ENCODE measurements around the gene STT3B. TPM values are rescaled to one million over a fixed set of nuclear protein-coding genes. Genes with fewer than 3 reads are reported as not detected.

Gene STT3B
- total and polyA plus RNA-seq, 2 of the 13 experiments (the other 11 are each of a cell fraction or from before 2014, with no cell fraction given), result 85.0 to 205 TPM

DNA sequence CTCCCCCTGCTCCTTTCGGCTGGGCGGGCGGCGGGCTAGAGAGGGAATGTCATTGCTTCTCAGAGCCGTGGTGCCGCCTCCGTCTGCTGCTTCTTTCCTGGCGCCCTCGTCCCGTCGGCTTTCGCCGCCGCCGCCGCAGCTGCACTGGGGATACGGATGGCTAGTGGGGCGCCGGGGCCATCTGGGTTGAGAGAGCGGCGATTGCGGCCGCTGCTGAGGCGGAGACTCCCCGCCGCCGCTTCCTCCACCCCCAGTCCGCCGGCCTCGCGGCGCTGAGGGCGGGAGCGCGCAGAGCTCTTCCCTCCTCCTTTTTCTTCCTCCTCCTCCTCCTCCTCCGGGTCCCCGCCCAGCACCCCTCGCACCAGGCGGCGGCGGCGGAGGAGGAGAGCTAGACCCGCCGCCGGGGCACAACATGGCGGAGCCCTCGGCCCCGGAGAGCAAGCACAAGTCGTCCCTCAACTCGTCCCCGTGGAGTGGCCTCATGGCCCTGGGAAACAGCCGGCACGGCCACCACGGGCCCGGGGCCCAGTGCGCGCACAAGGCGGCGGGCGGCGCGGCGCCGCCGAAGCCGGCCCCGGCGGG is at the start of gene STT3B (continued):
- TF ChIP-seq FOXK2 (IDR thresholded peaks at IDR 0.05), result no peak
- TF ChIP-seq, protein P1, sequence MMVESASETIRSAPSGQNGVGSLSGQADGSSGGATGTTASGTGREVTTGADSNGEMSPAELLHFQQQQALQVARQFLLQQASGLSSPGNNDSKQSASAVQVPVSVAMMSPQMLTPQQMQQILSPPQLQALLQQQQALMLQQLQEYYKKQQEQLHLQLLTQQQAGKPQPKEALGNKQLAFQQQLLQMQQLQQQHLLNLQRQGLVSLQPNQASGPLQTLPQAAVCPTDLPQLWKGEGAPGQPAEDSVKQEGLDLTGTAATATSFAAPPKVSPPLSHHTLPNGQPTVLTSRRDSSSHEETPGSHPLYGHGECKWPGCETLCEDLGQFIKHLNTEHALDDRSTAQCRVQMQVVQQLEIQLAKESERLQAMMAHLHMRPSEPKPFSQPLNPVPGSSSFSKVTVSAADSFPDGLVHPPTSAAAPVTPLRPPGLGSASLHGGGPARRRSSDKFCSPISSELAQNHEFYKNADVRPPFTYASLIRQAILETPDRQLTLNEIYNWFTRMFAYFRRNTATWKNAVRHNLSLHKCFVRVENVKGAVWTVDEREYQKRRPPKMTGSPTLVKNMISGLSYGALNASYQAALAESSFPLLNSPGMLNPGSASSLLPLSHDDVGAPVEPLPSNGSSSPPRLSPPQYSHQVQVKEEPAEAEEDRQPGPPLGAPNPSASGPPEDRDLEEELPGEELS (CRISPR knock-in tag; IDR thresholded peaks at IDR 0.05), result no peak; the same call in 1 of the 2 replicates
- TF ChIP-seq MAZ (IDR thresholded peaks at IDR 0.05; ENCODE audit: borderline replicate concordance, low read depth, low read length), result peak; percentile 64; the same call in 1 of the 2 replicates
- TF ChIP-seq MAZ (CRISPR knock-in tag; IDR thresholded peaks at IDR 0.05; ENCODE audit: low read depth), result 0 out of 2 replicates have a peak, but pooled peaks have one; percentile 20
- no peak; the same call in 1 of the 2 replicates for TF ChIP-seq GATAD1 (CRISPR knock-in tag; IDR thresholded peaks at IDR 0.05)
- TF ChIP-seq HHEX (CRISPR knock-in tag; IDR thresholded peaks at IDR 0.05), result no peak
- no peak for TF ChIP-seq ZNF660 (CRISPR knock-in tag; IDR thresholded peaks at IDR 0.05; ENCODE audit: borderline replicate concordance, low read depth)
- TF ChIP-seq ZNF337 (CRISPR knock-in tag; IDR thresholded peaks at IDR 0.05; ENCODE audit: borderline replicate concordance, low read depth), result no peak
- peak; percentile 72; the same call in 1 of the 2 replicates for TF ChIP-seq IRF2 (CRISPR knock-in tag; IDR thresholded peaks at IDR 0.05)
- TF ChIP-seq, protein P2, sequence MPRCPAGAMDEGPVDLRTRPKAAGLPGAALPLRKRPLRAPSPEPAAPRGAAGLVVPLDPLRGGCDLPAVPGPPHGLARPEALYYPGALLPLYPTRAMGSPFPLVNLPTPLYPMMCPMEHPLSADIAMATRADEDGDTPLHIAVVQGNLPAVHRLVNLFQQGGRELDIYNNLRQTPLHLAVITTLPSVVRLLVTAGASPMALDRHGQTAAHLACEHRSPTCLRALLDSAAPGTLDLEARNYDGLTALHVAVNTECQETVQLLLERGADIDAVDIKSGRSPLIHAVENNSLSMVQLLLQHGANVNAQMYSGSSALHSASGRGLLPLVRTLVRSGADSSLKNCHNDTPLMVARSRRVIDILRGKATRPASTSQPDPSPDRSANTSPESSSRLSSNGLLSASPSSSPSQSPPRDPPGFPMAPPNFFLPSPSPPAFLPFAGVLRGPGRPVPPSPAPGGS (CRISPR knock-in tag; IDR thresholded peaks at IDR 0.05), result no peak
- TF ChIP-seq KMT2A (CRISPR knock-in tag; IDR thresholded peaks at IDR 0.05), result no peak; the same call in 1 of the 2 replicates
- no peak for TF ChIP-seq ZNF33B (CRISPR knock-in tag; IDR thresholded peaks at IDR 0.05)
- TF ChIP-seq HES4 (CRISPR knock-in tag; IDR thresholded peaks at IDR 0.05; ENCODE audit: borderline replicate concordance), result 0 out of 2 replicates have a peak, but pooled peaks have one; percentile 5
- no peak for TF ChIP-seq FOXA1 (IDR thresholded peaks at IDR 0.05)
- TF ChIP-seq FOXA1 (CRISPR knock-in tag; IDR thresholded peaks at IDR 0.05), result no peak
- no peak for TF ChIP-seq ZNF430 (CRISPR knock-in tag; IDR thresholded peaks at IDR 0.05)
- 0 out of 2 replicates have a peak, but pooled peaks have one; percentile 8 for TF ChIP-seq ZNF792 (CRISPR knock-in tag; IDR thresholded peaks at IDR 0.05)
- TF ChIP-seq, protein P3, sequence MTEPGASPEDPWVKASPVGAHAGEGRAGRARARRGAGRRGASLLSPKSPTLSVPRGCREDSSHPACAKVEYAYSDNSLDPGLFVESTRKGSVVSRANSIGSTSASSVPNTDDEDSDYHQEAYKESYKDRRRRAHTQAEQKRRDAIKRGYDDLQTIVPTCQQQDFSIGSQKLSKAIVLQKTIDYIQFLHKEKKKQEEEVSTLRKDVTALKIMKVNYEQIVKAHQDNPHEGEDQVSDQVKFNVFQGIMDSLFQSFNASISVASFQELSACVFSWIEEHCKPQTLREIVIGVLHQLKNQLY (CRISPR knock-in tag; IDR thresholded peaks at IDR 0.05), result no peak
- peak; percentile 64 for TF ChIP-seq PHF8 (CRISPR knock-in tag; IDR thresholded peaks at IDR 0.05)
- TF ChIP-seq ZIK1 (CRISPR knock-in tag; IDR thresholded peaks at IDR 0.05; ENCODE audit: borderline replicate concordance, low read depth), result no peak
- no peak for TF ChIP-seq FOXM1 (CRISPR knock-in tag; IDR thresholded peaks at IDR 0.05)
- TF ChIP-seq CHCHD3 (CRISPR knock-in tag; IDR thresholded peaks at IDR 0.05), result no peak
- TF ChIP-seq KDM2A (CRISPR knock-in tag; IDR thresholded peaks at IDR 0.05; ENCODE audit: borderline replicate concordance, low read depth), result peak; percentile 60; the same call in 1 of the 2 replicates
- no peak for TF ChIP-seq PRPF4 (IDR thresholded peaks at IDR 0.05; ENCODE audit: low read depth, low read length, poor library complexity, severe bottlenecking)
- no peak for TF ChIP-seq ZNF317 (CRISPR knock-in tag; IDR thresholded peaks at IDR 0.05)
- TF ChIP-seq CBX1 (IDR thresholded peaks at IDR 0.05; ENCODE audit: low read depth), result peak; percentile 7
- TF ChIP-seq THAP11 (CRISPR knock-in tag; IDR thresholded peaks at IDR 0.05), result no peak; the same call in 1 of the 2 replicates
- TF ChIP-seq ZSCAN31 (CRISPR knock-in tag; IDR thresholded peaks at IDR 0.05; ENCODE audit: low read depth), result no peak
- TF ChIP-seq GTF2F1 (IDR thresholded peaks at IDR 0.05; ENCODE audit: low read length), result no peak
- TF ChIP-seq ZNF878 (CRISPR knock-in tag; IDR thresholded peaks at IDR 0.05), result no peak
